Ascending aorta (tissue), 2 donors: Measurements from ENCODE around the gene PAGE2B. TPM values are rescaled to one million over a fixed set of nuclear protein-coding genes. Genes with fewer than 3 reads are reported as not detected.
"Not testable (repeated sequence)": the region's sequence is repeated elsewhere in the genome, so short reads cannot be mapped to it uniquely, and the experiment has no call there.

Experiments
- DNase-seq, 2 donors: peaks; one replicate each; pipeline ENCODE4 v3.0.0-alpha.2; 2019; ENCODE audit warnings: low spot score in 2 of 2
- H3K27ac ChIP-seq, 2 donors: fragments of 200-600 bp; sonication (generic); one replicate each; pipeline ENCODE4 v1.5.1; 2016 to 2017; ENCODE audit warnings: mild to moderate bottlenecking in 1 of 2
- H3K27me3 ChIP-seq: fragments of 200-600 bp; sonication (generic); one replicate; pipeline ENCODE4 v1.5.1; 2017
- H3K36me3 ChIP-seq, 2 donors: fragments of 200-600 bp; sonication (generic); one replicate each; pipeline ENCODE4 v1.5.1; 2016
- H3K4me1 ChIP-seq, 2 donors: fragments of 200-600 bp; sonication (generic); one replicate each; pipeline ENCODE4 v1.5.1; 2016 to 2017; ENCODE audit warnings: mild to moderate bottlenecking in 1 of 2
- H3K4me3 ChIP-seq, 2 donors: fragments of 200-600 bp; sonication (generic); one replicate each; pipeline ENCODE4 v1.5.1; 2016 to 2017; ENCODE audit warnings: mild to moderate bottlenecking in 1 of 2
- H3K9me3 ChIP-seq, 2 donors: fragments of 200-600 bp; sonication (generic); one replicate each; pipeline ENCODE4 v1.5.1; 2016
- CTCF ChIP-seq, 3 experiments: fragments of 200-600 bp in 2 of 3; fragments of 450-650 bp in 1 of 3; sonication (generic) in 2 of 3; IDR thresholded peaks; one replicate each; pipeline ENCODE4 v1.5.1; 2016 to 2019; ENCODE audit warnings: antibody characterized with exemption in 3 of 3, mild to moderate bottlenecking in 1 of 3, moderate library complexity in 1 of 3
- intact Hi-C: fragments of 100-400 bp; cut with DNase I; formaldehyde crosslinking; loops from one replicate; pipeline ENCODE4 v1.15.1; 2023
- total RNA-seq: library from RNA; depleted of rRNA; stranded (reverse); fragments of >200 nt; gene quantifications from one replicate; pipeline ENCODE4 v1.1.0, GENCODE V29; 2016

Gene PAGE2B
- total RNA-seq, 1 donor from 2014 or later: not detected

- DNase-seq: no peak
- no peaks in the 10 kb centered on the region for H3K9me3 ChIP-seq
- H3K4me3 ChIP-seq: no peak overlapping the region
- no peaks in the 10 kb centered on the region for H3K27me3 ChIP-seq
- H3K27ac ChIP-seq: no peak overlapping the region
- TF ChIP-seq CTCF (IDR thresholded peaks at IDR 0.05): no peak
- intact Hi-C loops: no loop called here
- no peaks in the 10 kb centered on the region for H3K4me1 ChIP-seq
- H3K36me3 ChIP-seq: no peaks in the 10 kb centered on the region
Observed at GRCh38 chrX:55029291-55029690, 45.5 kb upstream of the PAGE2B start.

GRCh38 chrX:55030271-55031205, 44.3 kb upstream of the PAGE2B start, which contains the start of gene ALAS2:
Gene ALAS2 (minus strand): TSS chrX:55030977. CDS start chrX:55026000, 4,977 bp downstream.
- Histone ChIP-seq H3K4me1 (no peaks in the 10 kb centered on the region), H3K27ac (no peak within 1 kb of the TSS), H3K9me3 (no peaks in the 10 kb centered on the region), H3K36me3 (no peaks in the 10 kb centered on the region), H3K27me3 (no peaks in the 10 kb centered on the region), H3K4me3 (no peak within 1 kb of the TSS)
- no peak for TF ChIP-seq CTCF (IDR thresholded peaks at IDR 0.05)
- intact Hi-C loops: no loop called here
- no peak for DNase-seq

- Histone ChIP-seq H3K4me3 (no peak overlapping the region), H3K9me3 (no peaks in the 10 kb centered on the region), H3K27me3 (no peaks in the 10 kb centered on the region), H3K27ac (no peak overlapping the region), H3K4me1 (no peaks in the 10 kb centered on the region), H3K36me3 (no peaks in the 10 kb centered on the region)
- intact Hi-C loops: no loop called here
- TF ChIP-seq CTCF (IDR thresholded peaks at IDR 0.05): no peak
- DNase-seq: no peak
Observed at GRCh38 chrX:55033429-55033828, 41.4 kb upstream of the PAGE2B start.

- Histone ChIP-seq H3K4me1 (no peaks in the 10 kb centered on the region), H3K36me3 (no peaks in the 10 kb centered on the region), H3K4me3 (no peak overlapping the region), H3K9me3 (no peaks in the 10 kb centered on the region), H3K27me3 (no peaks in the 10 kb centered on the region), H3K27ac (no peak overlapping the region)
- intact Hi-C loops: no loop called here
- TF ChIP-seq CTCF (IDR thresholded peaks at IDR 0.05): no peak
- no peak for DNase-seq
Observed at GRCh38 chrX:55039471-55039870, 35.4 kb upstream of the PAGE2B start.

- no peaks in the 10 kb centered on the region for H3K36me3 ChIP-seq
- no peak for DNase-seq
Observed at GRCh38 chrX:55041514-55041913, 33.3 kb upstream of the PAGE2B start.

GRCh38 chrX:55050599-55050998, 24.2 kb upstream of the PAGE2B start:
- H3K27ac ChIP-seq, H3K4me1 ChIP-seq, intact Hi-C loops, H3K36me3 ChIP-seq, H3K27me3 ChIP-seq, H3K9me3 ChIP-seq, H3K4me3 ChIP-seq, DNase-seq: not testable (repeated sequence)

More at GRCh38 chrX:55041514-55041913, 33.3 kb upstream of the PAGE2B start:
- no peak for TF ChIP-seq CTCF (IDR thresholded peaks at IDR 0.05)
- H3K27ac ChIP-seq: no peak overlapping the region
- no peaks in the 10 kb centered on the region for H3K27me3 ChIP-seq
- no peaks in the 10 kb centered on the region for H3K4me1 ChIP-seq
- H3K9me3 ChIP-seq: no peaks in the 10 kb centered on the region
- no peak overlapping the region for H3K4me3 ChIP-seq
- intact Hi-C loops: no loop called here
